GM21360 (cell line): ENCODE results near the gene MANEAL.

Experiments
- ATAC-seq: cut with Tn5 transposase; IDR thresholded peaks from one replicate; pipeline ENCODE4 v1.9.1; 2021; ENCODE audit warnings: mild to moderate bottlenecking, moderate library complexity; ENCODE audit not compliant: unreplicated experiment

MANEAL gene

DNA sequence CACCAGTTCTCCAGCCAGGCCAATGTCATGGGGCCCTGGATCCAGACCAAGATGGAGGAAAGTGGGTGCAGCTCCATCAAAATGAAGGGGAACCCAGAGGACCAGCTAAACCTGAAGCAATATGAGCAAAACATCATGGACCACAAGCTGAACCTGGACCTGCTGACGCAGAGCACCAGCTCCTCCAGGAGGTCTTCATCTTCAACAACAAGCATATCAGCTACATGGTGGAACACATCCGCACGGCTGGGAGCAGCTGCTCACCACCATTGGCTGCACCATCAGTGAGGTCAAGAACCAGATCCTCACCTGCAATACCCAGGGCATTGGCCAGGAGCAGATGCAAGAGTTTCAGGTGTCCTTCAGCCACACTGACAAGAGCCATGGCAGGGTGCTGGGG lies 15.0 kb upstream of the MANEAL start:
- ATAC-seq = no peak

DNA sequence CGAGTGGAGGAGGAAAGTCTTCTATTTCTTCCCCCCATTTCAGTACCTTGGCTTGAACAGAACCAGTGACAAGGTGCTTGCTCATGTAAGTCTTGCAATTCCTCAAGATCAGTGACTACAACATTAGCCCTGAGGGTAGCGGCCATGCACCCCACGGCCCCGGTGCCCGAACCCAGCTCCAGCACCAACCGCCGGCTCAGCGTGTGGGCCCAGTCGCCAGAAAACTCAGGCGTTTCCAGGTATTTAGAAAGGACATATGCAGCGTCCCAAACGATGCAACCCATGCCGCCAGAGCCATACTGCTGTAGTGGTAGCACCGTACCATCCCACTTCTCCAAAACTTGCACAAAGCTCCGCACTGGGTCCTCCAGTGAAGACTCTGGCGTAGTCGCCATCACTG lies 11.2 kb upstream of the MANEAL start:
- ATAC-seq = no peak

- ATAC-seq = no peak
Observed at GRCh38 chr1:37792943-37793686, 532 bp upstream of the MANEAL start.

- no peak for ATAC-seq
Observed at GRCh38 chr1:37794372-37795339, 1.0 kb downstream of the MANEAL start.

DNA sequence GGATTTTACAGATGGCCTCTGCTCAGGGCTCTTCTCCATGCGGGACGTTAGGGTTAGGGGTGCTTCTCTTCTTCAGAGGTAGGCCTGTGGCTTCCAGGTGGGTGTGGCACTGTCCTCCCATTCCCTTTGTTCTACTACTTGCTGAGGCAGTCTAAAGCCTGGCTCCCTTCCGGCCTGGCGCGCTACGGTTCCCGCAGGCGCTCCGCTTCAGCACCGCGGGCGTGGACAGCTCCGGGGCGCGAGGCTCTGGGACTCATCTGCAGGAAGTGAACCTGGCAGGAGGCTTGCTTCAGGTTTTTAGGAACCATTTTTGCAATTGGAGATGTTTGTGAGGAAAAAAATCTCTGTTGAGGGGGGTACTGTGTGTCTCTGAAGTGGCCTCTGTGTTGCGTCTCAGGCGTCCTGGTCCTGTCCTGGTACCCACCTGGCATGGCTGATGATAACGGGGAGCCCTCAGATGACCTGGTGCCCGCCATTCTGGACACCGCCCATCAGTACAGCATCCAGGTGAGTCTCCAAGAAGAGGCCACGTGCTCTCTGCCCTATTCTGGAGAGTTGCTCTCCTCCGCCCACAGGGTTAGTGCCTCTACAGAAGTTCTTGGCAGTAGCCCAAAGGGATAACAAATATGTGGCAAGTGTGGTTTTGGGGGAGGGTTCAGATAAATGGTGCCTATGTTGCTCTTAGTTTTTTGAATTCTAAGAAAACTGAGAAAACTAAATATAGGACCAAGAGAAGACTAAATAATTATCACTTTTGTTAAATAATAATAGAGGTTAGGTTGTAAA lies 1.9 kb downstream of the MANEAL start:
- no peak for ATAC-seq

DNA sequence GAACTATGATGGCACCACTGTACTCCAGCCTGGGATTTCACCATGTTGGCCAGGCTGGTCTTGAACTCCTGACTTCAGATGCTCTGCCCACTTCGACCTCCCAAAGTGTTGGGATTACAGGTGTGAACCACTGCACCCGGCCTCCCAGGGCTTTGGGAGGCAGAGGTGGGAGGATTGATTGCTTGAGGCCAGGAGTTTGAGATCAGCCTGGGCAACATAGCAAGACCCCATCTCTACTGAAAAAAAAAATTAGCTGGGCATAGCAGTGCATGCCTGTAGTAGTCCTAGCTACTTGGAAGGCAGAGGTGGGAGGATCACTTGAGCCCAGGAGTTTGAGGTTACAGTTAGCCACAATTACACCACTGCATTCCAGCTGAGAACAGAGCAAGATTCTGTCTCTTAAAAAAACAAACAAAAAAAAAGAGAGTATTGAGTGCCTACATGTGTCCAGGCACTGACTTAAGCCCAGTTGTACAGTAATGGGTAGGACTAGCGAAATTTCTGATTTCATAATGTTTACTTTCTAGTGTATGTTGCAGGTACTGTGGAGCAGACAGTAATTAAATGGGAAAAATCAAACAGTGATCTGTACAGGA lies 4.2 kb downstream of the MANEAL start:
- no peak for ATAC-seq

DNA sequence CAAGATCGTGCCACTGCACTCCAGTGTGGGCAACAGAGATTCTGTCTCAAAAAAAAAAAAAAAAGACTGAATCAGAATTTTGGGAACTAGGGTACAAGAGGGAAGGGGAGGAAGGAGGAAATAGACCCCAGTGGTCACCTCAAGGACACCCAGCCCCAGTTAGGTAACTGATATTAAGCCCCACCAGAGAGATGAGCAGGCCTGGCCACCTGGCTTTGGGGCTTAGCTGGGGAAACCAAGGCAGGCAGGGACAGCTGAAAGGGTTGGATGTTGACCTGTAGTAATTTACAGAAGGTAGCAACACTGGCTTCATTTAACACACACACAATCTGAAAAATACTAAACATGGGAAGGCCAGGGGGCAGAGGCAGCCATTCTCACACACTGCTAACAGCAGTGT lies 8.8 kb downstream of the MANEAL start:
- ATAC-seq = no peak

- no peak for ATAC-seq
Observed at GRCh38 chr1:37807220-37807554, 13.5 kb downstream of the MANEAL start.

DNA sequence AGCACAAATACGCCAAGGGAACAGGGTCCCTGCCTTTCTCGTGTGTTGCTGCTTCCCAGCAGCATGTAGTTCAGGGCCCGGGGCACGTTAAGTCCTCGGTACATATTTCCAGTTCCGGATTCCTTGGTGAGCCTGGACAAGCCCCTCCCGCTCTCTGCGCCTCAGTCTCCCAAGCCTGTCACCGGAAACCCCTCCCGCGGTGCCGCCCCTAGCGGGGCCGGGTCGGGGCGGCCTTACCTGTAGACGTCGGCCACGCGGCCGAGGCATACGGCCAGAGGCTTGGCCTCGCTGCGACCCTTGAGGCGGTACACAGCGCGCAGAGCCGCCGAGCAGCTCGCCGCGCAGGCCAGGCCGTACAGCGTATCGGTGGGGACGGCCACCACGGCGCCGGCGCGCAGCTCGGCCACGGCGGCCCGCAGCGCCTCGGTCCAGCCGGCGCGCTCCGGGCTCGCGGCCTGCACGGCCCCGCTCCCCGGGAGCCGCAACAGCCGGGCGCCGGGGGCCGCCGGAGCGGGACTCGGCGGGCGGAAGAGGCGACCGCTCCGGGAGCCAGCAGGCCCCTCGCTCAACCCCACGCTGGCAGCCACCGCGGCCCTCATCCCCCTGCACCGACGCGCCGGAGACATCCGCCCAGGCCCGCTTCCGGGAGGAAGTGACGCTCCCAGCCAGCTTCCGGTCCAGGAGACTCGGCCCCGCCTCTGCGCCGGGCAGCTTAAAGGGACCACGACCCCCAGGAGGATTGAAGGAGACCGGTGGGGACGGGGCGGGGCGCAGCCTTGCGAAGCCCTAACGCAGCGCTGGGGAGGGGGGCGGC lies 14.1 kb downstream of the MANEAL start, which contains the start of the genes C1orf122 and YRDC:
TSS of gene C1orf122 (plus strand) at position 236 of the 814 bp plus-strand sequence. CDS start 615 bp downstream, outside the sequence.
TSS of gene YRDC (minus strand) at position 654 of the 814 bp plus-strand sequence. CDS start at position 626, 28 bp downstream.
- ATAC-seq = peak; percentile 74

- ATAC-seq = peak; percentile 38
Observed at GRCh38 chr1:37808369-37809319, 15.0 kb downstream of the MANEAL start.

GRCh38 chr1:37809942-37810341 lies 16.3 kb downstream of the MANEAL start:
- no peak for ATAC-seq

DNA sequence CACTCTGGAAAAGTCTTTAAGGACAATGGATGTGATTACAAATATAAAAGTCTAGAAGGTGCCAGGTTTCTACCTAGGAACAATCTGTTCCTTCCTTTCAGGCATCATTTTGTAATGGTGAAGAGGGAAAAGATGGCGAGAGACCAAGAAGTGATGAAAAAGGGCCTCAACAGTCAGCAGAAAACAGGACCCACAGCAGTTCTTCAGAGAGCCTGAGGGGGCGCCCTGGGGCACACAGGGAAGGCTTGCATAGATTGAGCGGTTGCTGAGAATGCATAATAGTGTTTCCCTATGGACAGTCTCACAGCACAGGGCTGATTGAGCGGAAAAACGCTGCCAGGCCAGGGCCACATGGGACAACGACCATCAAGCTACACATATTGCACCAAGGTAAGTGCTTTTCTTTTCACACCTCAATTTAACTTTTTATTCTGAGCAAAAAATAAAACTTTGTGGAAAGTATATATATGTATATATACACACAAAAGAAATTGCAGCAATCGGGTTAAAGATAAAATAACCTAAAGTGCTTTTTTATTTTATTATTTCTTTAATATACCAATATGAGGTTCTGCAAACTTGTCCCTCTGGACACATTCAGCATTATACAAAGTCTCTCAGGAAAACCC lies 17.5 kb downstream of the MANEAL start:
- no peak for ATAC-seq

- ATAC-seq = no peak
Observed at GRCh38 chr1:37813529-37814145, 20.0 kb downstream of the MANEAL start.

GRCh38 chr1:37814252-37814651 lies 20.6 kb downstream of the MANEAL start:
- no peak for ATAC-seq

GRCh38 chr1:37817481-37817880 lies 23.8 kb downstream of the MANEAL start:
- ATAC-seq = no peak

DNA sequence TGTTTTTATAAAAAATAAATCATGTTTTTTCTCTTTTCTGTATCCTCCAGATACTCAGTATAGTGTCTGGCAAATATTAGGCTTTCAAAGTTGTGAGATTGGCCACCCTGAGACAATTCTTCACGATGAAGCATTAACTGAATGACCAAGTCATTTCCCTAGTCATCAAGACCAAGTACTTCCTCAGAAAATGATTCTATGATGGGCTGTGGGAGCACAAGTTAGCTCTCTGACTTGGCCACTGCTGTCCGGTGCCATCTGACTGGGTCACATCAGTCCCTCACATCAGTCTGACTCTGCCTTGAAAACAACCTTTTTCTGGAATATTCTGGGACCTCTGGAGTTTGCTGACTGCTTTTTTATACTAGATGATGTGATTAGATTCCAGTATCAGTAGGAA lies 27.8 kb downstream of the MANEAL start:
- no peak for ATAC-seq

DNA sequence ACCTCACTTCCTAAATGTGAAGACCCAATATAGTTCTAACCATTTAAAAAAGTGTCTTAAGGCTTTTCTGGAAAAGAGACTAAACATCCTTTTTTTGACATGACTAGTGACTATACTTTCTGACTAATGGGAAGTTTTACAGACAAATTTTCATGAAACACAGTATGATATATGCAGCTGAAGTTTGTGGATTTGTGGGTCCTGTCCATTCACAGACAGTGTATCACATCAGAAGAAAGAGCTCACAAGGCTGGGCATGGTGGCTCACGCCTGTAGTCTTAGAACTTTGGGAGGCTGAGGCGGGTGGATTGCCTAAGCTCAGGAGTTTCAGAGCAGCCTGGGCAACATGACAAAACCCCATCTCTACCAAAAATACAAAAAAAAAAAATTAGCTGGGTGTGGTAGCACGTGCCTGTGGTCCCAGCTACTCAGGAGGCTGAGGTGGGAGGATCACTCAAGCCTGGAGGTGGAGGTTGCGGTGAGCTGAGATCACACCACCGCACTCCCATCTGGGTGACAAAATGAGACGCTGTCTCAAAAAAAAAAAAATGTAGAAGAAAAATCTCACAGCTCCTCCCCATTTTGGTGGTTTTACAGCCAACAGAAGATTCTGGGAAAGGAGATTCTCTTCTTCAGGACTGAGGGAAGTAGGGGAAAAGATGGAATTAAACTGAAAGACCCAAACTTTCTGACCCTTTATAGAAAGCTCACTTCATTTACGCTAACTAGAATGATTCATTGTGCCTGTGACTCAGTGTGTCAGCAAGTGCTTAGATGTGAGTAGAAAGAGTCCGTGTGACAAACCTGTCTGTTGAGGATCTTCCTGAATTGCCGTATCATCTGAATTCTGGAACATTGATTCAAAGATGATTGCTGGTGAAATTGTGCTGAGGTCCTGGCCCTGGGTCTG lies 29.5 kb downstream of the MANEAL start:
- ATAC-seq = no peak
